NB4 (cell line): ENCODE data around the gene PRRX2.
"Not testable (repeated sequence)": the region's sequence is repeated elsewhere in the genome, so short reads cannot be mapped to it uniquely, and the experiment has no call there.

Experiments used
- DNase-seq: peaks from one replicate; pipeline ENCODE4 v3.0.0; 2010; ENCODE audit warnings: low read depth
- H3K4me3 ChIP-seq: one replicate; pipeline ENCODE4 v1.5.1; 2011; ENCODE audit warnings: mild to moderate bottlenecking, low read depth, low read length, moderate library complexity
- MYC ChIP-seq: IDR thresholded peaks from 2 replicates; pipeline ENCODE4 v1.6.1; 2011; ENCODE audit warnings: low read depth, low read length
- POLR2A ChIP-seq: IDR thresholded peaks from 2 replicates; pipeline ENCODE4 v1.6.1; 2011; ENCODE audit warnings: mild to moderate bottlenecking; ENCODE audit not compliant: insufficient read length; ENCODE audit errors: extremely low read depth
- TF ChIP-seq, protein P1 (sequence below): IDR thresholded peaks from one replicate; pipeline ENCODE4 v1.5.1; 2012; ENCODE audit warnings: low read depth, low read length
- TF ChIP-seq, protein P2 (sequence below): IDR thresholded peaks from 2 replicates; pipeline ENCODE4 v1.6.1; 2011; ENCODE audit warnings: low read depth, low read length

PRRX2 gene

DNA sequence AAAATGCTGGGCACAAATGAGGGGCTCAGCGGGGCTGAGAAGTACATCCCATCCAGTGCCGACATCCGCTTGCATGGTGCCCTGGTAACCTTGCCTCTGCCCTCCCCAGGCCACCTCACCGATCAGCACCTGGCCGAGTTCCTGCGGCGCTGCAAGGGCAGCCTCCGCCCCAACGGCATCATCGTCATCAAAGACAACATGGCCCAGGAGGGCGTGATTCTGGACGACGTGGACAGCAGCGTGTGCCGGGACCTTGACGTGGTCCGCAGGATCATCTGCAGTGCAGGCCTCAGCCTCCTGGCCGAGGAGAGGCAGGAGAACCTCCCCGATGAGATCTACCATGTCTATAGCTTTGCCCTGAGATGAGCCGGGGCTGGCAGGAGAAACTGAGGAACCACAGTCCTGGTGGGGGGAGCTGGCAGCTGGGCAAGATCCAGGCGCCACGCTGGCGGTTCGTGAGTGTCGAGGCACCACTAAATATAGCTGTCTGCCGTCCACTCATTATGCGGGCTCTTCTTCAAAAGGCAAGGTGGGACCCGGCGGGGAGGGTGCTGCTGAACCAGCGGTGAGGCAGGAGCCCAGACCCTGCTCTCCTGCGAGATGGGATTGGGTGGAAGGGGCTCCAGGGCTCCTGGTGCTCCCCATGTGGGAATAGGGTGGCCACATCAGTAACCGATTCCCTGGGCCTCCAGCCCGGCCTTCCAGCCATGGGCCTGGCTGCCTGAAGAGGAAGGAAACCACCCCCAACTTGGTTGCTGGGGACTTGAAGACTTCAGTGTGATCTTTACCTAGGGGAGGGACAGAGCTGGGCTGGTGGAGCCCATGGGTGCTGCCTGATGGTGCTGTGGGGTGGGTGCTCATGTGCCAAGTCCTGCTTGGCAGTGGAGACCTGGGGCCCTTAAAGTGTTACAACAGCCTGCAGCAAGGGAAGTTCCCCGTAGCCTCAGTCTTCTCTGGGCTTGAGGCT lies 30.1 kb upstream of the PRRX2 start:
- no peak overlapping the region for H3K4me3 ChIP-seq
- no peak for DNase-seq
- TF ChIP-seq, protein P1, sequence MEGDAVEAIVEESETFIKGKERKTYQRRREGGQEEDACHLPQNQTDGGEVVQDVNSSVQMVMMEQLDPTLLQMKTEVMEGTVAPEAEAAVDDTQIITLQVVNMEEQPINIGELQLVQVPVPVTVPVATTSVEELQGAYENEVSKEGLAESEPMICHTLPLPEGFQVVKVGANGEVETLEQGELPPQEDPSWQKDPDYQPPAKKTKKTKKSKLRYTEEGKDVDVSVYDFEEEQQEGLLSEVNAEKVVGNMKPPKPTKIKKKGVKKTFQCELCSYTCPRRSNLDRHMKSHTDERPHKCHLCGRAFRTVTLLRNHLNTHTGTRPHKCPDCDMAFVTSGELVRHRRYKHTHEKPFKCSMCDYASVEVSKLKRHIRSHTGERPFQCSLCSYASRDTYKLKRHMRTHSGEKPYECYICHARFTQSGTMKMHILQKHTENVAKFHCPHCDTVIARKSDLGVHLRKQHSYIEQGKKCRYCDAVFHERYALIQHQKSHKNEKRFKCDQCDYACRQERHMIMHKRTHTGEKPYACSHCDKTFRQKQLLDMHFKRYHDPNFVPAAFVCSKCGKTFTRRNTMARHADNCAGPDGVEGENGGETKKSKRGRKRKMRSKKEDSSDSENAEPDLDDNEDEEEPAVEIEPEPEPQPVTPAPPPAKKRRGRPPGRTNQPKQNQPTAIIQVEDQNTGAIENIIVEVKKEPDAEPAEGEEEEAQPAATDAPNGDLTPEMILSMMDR: no peak
- TF ChIP-seq MYC: no peak
- no peak for TF ChIP-seq POLR2A
- TF ChIP-seq, protein P2, sequence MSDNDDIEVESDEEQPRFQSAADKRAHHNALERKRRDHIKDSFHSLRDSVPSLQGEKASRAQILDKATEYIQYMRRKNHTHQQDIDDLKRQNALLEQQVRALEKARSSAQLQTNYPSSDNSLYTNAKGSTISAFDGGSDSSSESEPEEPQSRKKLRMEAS: no peak

DNA sequence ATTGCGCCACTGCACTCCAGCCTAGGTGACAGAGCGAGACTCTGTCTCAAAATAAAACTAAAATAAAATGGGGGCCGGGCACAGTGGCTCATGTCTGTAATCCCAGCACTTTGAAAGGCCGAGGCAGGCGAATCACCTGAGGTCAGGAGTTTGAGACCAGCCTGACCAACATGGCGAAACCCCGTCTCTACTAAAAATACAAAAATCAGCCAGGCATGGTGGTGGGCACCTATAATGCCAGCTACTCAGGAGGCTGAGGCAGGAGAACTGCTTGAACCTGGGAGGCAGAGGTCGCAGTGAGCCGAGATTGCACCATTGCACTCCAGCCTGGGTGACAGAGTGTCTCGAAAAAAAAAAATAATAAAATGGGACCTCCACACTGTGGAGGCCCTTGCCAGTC lies 29.1 kb upstream of the PRRX2 start:
- H3K4me3 ChIP-seq, DNase-seq: not testable (repeated sequence)

DNA sequence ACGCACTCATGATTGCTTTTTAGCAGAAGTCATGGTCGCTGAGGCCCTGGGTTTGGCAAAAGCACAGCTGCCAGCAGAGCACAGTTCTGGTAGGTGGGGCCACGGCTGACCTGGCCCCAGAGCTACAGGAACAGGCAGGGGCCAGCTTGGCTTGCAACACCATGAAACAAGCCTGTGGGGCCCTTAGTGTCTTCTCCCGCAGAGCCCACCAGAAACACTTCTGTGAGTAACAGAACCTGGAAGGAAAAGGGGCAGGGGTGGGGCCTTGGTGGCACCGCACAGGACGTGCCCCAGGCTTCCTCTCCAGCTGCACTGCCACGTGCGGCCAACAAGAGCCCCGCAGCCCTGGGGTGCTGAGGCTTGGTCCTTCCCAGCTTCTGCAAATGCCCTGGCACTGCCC lies 28.3 kb upstream of the PRRX2 start:
- no peak overlapping the region for H3K4me3 ChIP-seq
- no peak for DNase-seq
- TF ChIP-seq POLR2A (no peak), MYC (no peak)
- TF ChIP-seq, protein P1: no peak
- TF ChIP-seq, protein P2: no peak

DNA sequence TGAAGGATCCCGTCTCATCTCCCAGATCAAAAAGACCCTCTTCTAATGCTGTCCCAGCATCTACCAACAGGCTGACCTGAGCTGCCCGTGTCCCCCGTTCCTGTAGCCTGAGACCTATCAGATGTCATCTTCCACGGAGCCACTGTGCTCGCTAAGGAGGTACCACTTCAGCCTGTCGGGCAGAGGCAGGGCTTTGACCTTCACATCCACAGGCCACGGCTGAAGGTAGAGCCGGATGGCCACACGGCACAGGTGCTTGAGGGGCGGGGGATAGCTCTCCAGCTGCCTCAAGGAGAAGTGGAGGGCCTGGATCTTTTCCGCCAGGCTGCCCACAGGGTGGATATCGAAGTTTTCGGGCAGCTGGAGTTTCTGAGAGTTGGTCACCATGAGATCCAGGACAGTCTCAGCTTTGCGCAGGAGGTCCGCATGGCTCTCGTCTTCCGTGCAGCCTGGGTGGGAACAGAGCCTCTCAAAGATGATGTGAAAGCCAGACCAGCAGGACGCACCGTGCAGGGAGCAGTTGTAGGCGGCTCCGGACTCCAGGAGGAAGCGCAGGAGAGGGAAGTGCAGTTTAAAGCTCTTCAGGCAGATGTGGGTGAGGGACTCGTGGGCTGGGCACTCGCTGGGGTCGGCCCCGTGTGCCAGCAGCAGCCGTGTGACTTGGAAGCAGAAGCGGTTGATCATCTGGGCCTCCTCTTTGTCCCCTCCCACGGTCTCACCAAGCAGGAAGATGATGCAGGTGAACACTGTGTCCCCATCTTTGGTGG lies 27.6 kb upstream of the PRRX2 start:
- no peak for DNase-seq
- TF ChIP-seq POLR2A (no peak), MYC (no peak)
- TF ChIP-seq, protein P2: no peak
- TF ChIP-seq, protein P1: no peak
- H3K4me3 ChIP-seq: no peak overlapping the region

DNA sequence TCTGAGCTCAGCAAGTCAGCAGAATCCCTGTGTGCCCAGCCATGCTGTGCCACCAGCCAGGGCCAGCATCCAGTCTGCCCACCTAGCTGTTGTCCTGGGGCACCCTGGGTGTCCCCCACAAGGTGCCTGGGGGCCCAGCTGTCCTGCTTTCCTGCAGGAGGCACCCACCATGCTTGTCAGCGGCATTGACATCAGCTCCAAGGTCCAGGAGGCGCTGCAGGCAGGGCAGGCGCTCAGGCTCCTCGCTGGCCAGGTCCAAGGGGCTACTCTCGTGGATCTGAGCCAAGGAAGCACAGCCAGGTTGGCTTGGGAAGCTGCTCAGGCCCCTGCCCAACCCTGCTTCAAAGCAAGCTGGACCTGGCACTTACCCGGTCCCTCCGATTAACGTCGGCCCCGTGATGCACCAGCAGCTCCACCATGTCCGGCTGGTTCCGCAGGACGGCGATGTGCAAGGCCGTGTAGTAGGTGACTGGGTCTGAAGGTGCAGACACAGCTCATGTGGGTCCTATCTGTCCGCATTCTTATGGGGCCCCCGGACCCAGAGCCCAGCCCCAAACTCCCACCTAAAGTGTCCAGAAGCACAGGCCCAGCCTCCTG lies 26.3 kb upstream of the PRRX2 start:
- TF ChIP-seq MYC: no peak
- no peak overlapping the region for H3K4me3 ChIP-seq
- DNase-seq: no peak

DNA sequence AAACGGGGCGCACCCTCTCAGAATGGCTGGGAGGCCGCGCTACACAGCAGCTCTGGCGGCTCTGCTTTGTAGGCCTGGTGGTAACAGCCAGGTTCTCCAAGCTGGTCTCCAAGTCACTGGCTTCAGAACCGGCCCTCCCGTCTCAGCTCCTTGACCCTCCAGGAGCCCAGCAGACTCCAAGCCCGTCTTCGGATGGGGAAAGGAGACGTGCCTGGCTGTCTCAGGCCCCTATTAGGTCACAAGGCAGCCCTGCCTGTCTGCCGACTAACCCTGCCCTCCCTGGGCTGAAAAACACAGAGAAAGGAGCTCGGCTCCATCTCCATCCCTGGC lies 25.7 kb upstream of the PRRX2 start:
- DNase-seq: no peak
- no peak overlapping the region for H3K4me3 ChIP-seq
- TF ChIP-seq POLR2A: no peak
- TF ChIP-seq, protein P1: no peak
- TF ChIP-seq, protein P2: no peak
- TF ChIP-seq MYC: no peak
